Thyroid gland (tissue), 4 donors: ENCODE results near the gene RPH3AL.

ENCODE experiments used
- POLR2A ChIP-seq, 2 donors: fragments of 450-650 bp; IDR thresholded peaks; one replicate each; pipeline ENCODE4 v1.6.1; 2017; ENCODE audit warnings: antibody characterized with exemption in 2 of 2, mild to moderate bottlenecking in 2 of 2, moderate library complexity in 1 of 2
- TF ChIP-seq, protein P1 (sequence below), 6 experiments: fragments of 200-600 bp in 3 of 6; fragments of 450-650 bp in 3 of 6; sonication (generic) in 3 of 6; IDR thresholded peaks; one replicate each; pipeline ENCODE4 v1.5.1; 2016 to 2019; ENCODE audit warnings: antibody characterized with exemption in 6 of 6, mild to moderate bottlenecking in 2 of 6, inconsistent platforms in 1 of 6, moderate library complexity in 1 of 6

- TF ChIP-seq, protein P1, sequence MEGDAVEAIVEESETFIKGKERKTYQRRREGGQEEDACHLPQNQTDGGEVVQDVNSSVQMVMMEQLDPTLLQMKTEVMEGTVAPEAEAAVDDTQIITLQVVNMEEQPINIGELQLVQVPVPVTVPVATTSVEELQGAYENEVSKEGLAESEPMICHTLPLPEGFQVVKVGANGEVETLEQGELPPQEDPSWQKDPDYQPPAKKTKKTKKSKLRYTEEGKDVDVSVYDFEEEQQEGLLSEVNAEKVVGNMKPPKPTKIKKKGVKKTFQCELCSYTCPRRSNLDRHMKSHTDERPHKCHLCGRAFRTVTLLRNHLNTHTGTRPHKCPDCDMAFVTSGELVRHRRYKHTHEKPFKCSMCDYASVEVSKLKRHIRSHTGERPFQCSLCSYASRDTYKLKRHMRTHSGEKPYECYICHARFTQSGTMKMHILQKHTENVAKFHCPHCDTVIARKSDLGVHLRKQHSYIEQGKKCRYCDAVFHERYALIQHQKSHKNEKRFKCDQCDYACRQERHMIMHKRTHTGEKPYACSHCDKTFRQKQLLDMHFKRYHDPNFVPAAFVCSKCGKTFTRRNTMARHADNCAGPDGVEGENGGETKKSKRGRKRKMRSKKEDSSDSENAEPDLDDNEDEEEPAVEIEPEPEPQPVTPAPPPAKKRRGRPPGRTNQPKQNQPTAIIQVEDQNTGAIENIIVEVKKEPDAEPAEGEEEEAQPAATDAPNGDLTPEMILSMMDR (IDR thresholded peaks at IDR 0.05) = no peak
- TF ChIP-seq POLR2A (IDR thresholded peaks at IDR 0.05) = no peak
These were observed 107.6 kb downstream of the RPH3AL start for GRCh38 chr17:245020-245419.
